Measurements from ENCODE around the gene DNAAF1. TPM values are rescaled to one million over a fixed set of nuclear protein-coding genes. Genes with fewer than 3 reads are reported as not detected.

Gene DNAAF1
- total RNA-seq, 4 donors from 2014 or later: under 0.01 TPM; not detected in 3

GRCh38 chr16:84153660-84154214, 8.6 kb downstream of the DNAAF1 start:
- WGBS, 2 donors: 53 to 56% methylated on average over 4 of the region's 8 CpGs
- Histone ChIP-seq H3K4me3 (no peak overlapping the region), H3K36me3 (no peaks in the 10 kb centered on the region), H3K9me3 (no peaks in the 10 kb centered on the region), H3K27me3 (peaks cover 0 to 20% (median 0%) of the 10 kb centered on the region in 4 donors), H3K27ac (no peak overlapping the region), H3K4me1 (no peaks in the 10 kb centered on the region)
- DNase-seq: no peak
- intact Hi-C loops (cut with DNase I): no loop called here
- no peak for TF ChIP-seq POLR2A (IDR thresholded peaks at IDR 0.05)
- TF ChIP-seq CTCF (IDR thresholded peaks at IDR 0.05): no peak

- intact Hi-C loops (cut with DNase I): no loop called here
- TF ChIP-seq POLR2A (IDR thresholded peaks at IDR 0.05) (no peak), CTCF (IDR thresholded peaks at IDR 0.05) (no peak)
- 93 to 100% methylated on average over 3 to 4 of the region's 4 CpGs for WGBS, 2 donors
Observed at GRCh38 chr16:84155226-84155625, 10.1 kb downstream of the DNAAF1 start.

GRCh38 chr16:84155771-84156170, 10.7 kb downstream of the DNAAF1 start:
- intact Hi-C loops (cut with DNase I): no loop called here
- H3K9me3 ChIP-seq: no peaks in the 10 kb centered on the region
- WGBS, 2 donors: 90 to 91% methylated on average over 6 of the region's 6 CpGs
- no peak for DNase-seq
- H3K4me3 ChIP-seq: no peak overlapping the region
- peaks cover 0 to 39% (median 0%) of the 10 kb centered on the region in 4 donors for H3K27me3 ChIP-seq
- H3K4me1 ChIP-seq: no peaks in the 10 kb centered on the region
- TF ChIP-seq POLR2A (IDR thresholded peaks at IDR 0.05) (no peak), CTCF (IDR thresholded peaks at IDR 0.05) (no peak)
- no peaks in the 10 kb centered on the region for H3K36me3 ChIP-seq
- no peak overlapping the region for H3K27ac ChIP-seq

More at GRCh38 chr16:84155226-84155625, 10.1 kb downstream of the DNAAF1 start:
- Histone ChIP-seq H3K27me3 (peaks cover 0 to 35% (median 0%) of the 10 kb centered on the region in 4 donors), H3K9me3 (no peaks in the 10 kb centered on the region), H3K4me1 (no peaks in the 10 kb centered on the region), H3K36me3 (no peaks in the 10 kb centered on the region), H3K4me3 (no peak overlapping the region), H3K27ac (no peak overlapping the region)
- DNase-seq: no peak

GRCh38 chr16:84156342-84156784, 11.3 kb downstream of the DNAAF1 start:
- Histone ChIP-seq H3K4me1 (no peaks in the 10 kb centered on the region), H3K27ac (no peak overlapping the region), H3K27me3 (peaks cover 0 to 41% (median 0%) of the 10 kb centered on the region in 4 donors), H3K4me3 (no peak overlapping the region), H3K9me3 (no peaks in the 10 kb centered on the region), H3K36me3 (no peaks in the 10 kb centered on the region)
- 31 to 40% methylated on average over 4 to 5 of the region's 5 CpGs for WGBS, 2 donors
- no peak for DNase-seq
- TF ChIP-seq POLR2A (IDR thresholded peaks at IDR 0.05) (no peak), CTCF (IDR thresholded peaks at IDR 0.05) (peak in 1 of 6 experiments; percentile 37)
- intact Hi-C loops (cut with DNase I): no loop called here

DNA sequence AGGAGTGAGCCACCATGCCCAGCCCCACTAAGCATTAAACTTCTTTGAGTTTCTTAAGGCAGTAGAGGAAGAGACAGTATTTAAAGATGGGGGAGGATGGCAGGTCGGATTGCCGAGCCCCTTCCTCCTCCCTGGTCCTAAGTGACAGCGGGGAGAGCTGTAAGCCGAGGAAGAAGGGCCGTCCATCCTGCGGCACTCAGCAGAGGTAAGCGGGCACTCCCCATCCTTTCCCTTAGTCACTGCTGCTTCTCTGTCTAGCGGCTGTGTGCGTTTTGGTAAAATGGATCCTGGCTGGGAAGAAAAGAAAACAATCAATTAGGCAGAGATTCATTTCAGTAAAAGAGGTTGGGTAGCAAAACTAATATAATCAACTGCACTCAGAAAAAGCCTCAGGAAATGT, 13.9 kb downstream of the DNAAF1 start:
- intact Hi-C loops (cut with DNase I): no loop called here
- DNase-seq: no peak

More for the DNA sequence above, 13.9 kb downstream of the DNAAF1 start:
- H3K27ac ChIP-seq: no peak overlapping the region
- 26 to 39% methylated on average over 9 of the region's 9 CpGs for WGBS, 2 donors
- no peaks in the 10 kb centered on the region for H3K9me3 ChIP-seq
- H3K27me3 ChIP-seq: peaks cover 0 to 56% (median 0%) of the 10 kb centered on the region in 4 donors
- H3K4me1 ChIP-seq: no peaks in the 10 kb centered on the region
- no peaks in the 10 kb centered on the region for H3K36me3 ChIP-seq
- TF ChIP-seq CTCF (IDR thresholded peaks at IDR 0.05) (no peak), POLR2A (IDR thresholded peaks at IDR 0.05) (no peak)
- H3K4me3 ChIP-seq: no peak overlapping the region

All from esophagus squamous epithelium (tissue), 5 donors.